Measurements from ENCODE around the gene RNF175. TPM values are rescaled to one million over a fixed set of nuclear protein-coding genes. Genes with fewer than 3 reads are reported as not detected.

Gene RNF175
- total and polyA plus RNA-seq, 2 donors: 0.27 to 3.3 TPM

DNA sequence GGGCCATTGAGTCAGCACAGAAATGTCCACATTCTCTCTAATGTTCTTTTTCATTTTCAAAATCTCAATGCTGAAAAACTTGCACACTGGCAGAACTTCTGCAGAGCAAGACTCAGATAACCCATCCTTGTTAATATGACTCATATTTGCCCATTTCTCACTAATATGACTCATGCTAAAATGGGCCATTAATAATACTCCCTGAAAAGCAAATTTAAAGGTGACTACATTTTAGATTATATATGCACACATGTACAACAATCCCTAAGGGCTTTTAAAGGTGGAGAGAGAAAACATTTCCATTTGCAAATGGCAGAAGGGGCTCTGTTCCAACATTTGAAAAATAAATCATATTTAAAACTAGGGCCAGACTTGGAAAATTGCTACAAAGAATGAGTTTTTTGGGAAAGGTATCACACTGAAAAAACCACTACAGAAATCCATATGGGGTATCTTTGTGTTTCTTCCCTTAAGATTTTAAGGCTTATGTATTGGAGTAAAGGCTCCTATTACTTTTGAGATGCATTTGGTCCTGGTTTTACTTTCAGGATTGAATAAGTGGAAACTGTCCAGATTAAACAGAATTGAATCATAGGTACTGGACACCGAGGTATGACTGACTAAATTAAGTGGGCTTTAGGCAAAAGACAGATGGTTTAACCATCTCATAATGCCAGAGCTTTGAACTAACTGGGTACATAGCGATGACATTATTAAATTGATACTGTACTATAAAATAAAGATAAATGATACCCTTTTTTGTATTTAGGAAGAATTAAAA lies 45.8 kb downstream of the RNF175 start:
- DNase-seq (ENCODE audit: extremely low spot score): no peak
- no peaks in the 10 kb centered on the region for H3K4me1 ChIP-seq (ENCODE audit: insufficient read depth)
- H3K4me3 ChIP-seq (ENCODE audit: low read depth, low read length): no peak overlapping the region
- WGBS: 85% methylated on average over 2 of the region's 2 CpGs
- H3K27ac ChIP-seq (ENCODE audit: low read depth): no peak overlapping the region
- H3K36me3 ChIP-seq (ENCODE audit: insufficient read depth): no peaks in the 10 kb centered on the region

- no peak for DNase-seq (ENCODE audit: extremely low spot score)
- no peaks in the 10 kb centered on the region for H3K4me1 ChIP-seq (ENCODE audit: insufficient read depth)
- WGBS: 73% methylated on average over 1 of the region's 1 CpG
These were observed 49.1 kb downstream of the RNF175 start for GRCh38 chr4:153710681-153711080.

GRCh38 chr4:153706519-153706918 lies 53.3 kb downstream of the RNF175 start:
- Histone ChIP-seq H3K36me3 (ENCODE audit: insufficient read depth) (no peaks in the 10 kb centered on the region), H3K4me1 (ENCODE audit: insufficient read depth) (no peaks in the 10 kb centered on the region), H3K27ac (ENCODE audit: low read depth) (no peak overlapping the region), H3K4me3 (ENCODE audit: low read depth, low read length) (no peak overlapping the region)
- no peak for DNase-seq (ENCODE audit: extremely low spot score)

More at GRCh38 chr4:153710681-153711080, 49.1 kb downstream of the RNF175 start:
- Histone ChIP-seq H3K4me3 (ENCODE audit: low read depth, low read length) (no peak overlapping the region), H3K27ac (ENCODE audit: low read depth) (no peak overlapping the region), H3K36me3 (ENCODE audit: insufficient read depth) (no peaks in the 10 kb centered on the region)

- no peak overlapping the region for H3K4me3 ChIP-seq (ENCODE audit: low read depth, low read length)
- no peak for DNase-seq (ENCODE audit: extremely low spot score)
- 82% methylated on average over 2 of the region's 2 CpGs for WGBS
- H3K36me3 ChIP-seq (ENCODE audit: insufficient read depth): no peaks in the 10 kb centered on the region
- H3K27ac ChIP-seq (ENCODE audit: low read depth): no peak overlapping the region
- no peaks in the 10 kb centered on the region for H3K4me1 ChIP-seq (ENCODE audit: insufficient read depth)
These were observed 53.9 kb downstream of the RNF175 start for GRCh38 chr4:153705743-153706468.

DNA sequence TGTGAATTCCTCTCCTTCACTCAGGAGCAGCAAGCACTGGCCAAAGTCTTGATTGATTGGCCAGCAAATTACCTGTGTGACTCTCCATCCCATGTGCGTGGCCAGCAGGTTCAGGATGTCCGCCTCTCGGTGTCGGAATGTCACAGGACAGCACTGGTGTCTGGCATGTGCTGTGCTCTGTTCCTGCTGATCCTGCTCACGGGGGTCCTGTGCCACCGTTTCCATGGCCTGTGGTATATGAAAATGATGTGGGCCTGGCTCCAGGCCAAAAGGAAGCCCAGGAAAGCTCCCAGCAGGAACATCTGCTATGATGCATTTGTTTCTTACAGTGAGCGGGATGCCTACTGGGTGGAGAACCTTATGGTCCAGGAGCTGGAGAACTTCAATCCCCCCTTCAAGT lies 55.3 kb downstream of the RNF175 start:
- 91% methylated on average over 7 of the region's 7 CpGs for WGBS

GRCh38 chr4:153684971-153685371 lies 74.9 kb downstream of the RNF175 start:
- no peaks in the 10 kb centered on the region for H3K36me3 ChIP-seq (ENCODE audit: insufficient read depth)
- no peak for DNase-seq (ENCODE audit: extremely low spot score)
- peak overlapping the region; percentile 55 for H3K4me3 ChIP-seq (ENCODE audit: low read depth, low read length)
- no peaks in the 10 kb centered on the region for H3K4me1 ChIP-seq (ENCODE audit: insufficient read depth)
- H3K27ac ChIP-seq (ENCODE audit: low read depth): no peak overlapping the region
- whole genome bisulfite sequencing: 17% methylated on average over 9 of the region's 9 CpGs

More for the DNA sequence above, 55.3 kb downstream of the RNF175 start:
- H3K4me3 ChIP-seq (ENCODE audit: low read depth, low read length): no peak overlapping the region
- DNase-seq (ENCODE audit: extremely low spot score): no peak
- no peaks in the 10 kb centered on the region for H3K36me3 ChIP-seq (ENCODE audit: insufficient read depth)
- H3K27ac ChIP-seq (ENCODE audit: low read depth): no peak overlapping the region
- no peaks in the 10 kb centered on the region for H3K4me1 ChIP-seq (ENCODE audit: insufficient read depth)

DNA sequence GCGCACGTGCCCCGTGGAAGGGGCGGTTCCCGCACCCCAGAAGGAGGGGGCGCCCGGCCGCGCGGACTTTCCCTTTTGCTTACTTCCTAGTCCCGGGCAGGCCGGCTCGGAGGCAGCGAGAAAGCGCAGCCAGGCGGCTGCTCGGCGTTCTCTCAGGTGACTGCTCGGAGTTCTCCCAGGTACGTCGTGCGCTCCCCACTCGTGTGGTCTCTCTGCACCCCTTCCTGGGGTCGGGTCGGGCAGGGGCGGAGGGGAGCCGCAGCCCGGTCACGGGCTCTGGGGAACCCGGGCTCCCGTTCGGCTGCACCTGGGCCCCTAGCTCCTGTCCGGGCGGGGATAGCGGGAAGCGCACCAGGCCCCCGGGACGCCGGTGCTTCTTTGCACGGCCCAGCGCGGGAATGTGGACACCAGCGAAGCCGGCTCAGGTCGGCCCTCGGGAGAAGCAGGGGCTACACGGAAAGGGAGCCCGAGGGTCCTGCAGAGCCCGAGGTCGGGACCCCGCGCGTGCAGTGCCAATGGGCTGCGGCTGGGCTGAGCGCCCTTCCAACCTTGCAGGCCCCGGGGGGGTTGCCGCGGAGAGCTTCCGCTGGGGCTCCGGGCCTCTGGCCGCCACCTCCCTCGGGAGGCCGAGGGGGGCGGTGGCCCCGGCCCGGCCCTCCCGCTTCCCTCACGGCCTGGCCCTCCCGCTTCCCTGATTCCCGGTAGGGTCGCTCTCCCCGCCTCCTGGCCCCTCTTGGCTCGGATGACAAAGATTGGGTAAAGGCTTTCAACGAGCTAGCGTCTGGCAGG lies 75.4 kb downstream of the RNF175 start, which contains the start of gene TLR2:
Gene TLR2 (plus strand): TSS at position 99 of the 789 bp plus-strand sequence. CDS start 18,628 bp downstream, outside the sequence.
- H3K27ac ChIP-seq (ENCODE audit: low read depth): no peak within 1 kb of the TSS
- under 1% methylated on average over 75 of the region's 75 CpGs for WGBS
- H3K4me3 ChIP-seq (ENCODE audit: low read depth, low read length): peak within 1 kb of the TSS; percentile 55
- H3K36me3 ChIP-seq (ENCODE audit: insufficient read depth): no peaks in the 10 kb centered on the region
- H3K4me1 ChIP-seq (ENCODE audit: insufficient read depth): no peaks in the 10 kb centered on the region
- DNase-seq (ENCODE audit: extremely low spot score): no peak

DNA sequence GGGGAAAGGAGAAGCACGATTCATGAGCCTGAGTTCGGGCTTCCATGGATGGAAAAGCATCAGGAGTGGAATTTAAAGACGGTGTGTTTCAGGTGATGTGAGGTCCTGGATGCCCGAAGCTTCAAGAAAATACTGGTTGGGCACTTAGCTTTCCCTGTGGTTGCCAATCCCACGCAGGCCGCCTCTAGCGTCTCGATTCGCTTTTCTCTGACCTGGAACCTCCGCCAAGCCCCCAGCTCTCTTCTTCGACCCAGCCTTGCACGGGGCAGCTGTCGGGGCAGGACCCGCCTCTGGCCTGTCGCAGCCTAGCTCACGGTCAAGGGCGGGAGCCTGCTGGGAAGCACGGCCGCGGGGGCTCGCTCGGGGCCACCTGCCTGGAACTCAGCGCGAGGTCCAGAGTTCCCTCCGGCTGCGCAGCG lies 76.1 kb downstream of the RNF175 start:
- H3K4me3 ChIP-seq (ENCODE audit: low read depth, low read length): peak overlapping the region; percentile 55
- WGBS: 12% methylated on average over 27 of the region's 27 CpGs
- no peak for DNase-seq (ENCODE audit: extremely low spot score)
- H3K4me1 ChIP-seq (ENCODE audit: insufficient read depth): no peaks in the 10 kb centered on the region
- H3K36me3 ChIP-seq (ENCODE audit: insufficient read depth): no peaks in the 10 kb centered on the region
- no peak overlapping the region for H3K27ac ChIP-seq (ENCODE audit: low read depth)

- Histone ChIP-seq H3K36me3 (ENCODE audit: insufficient read depth) (no peaks in the 10 kb centered on the region), H3K4me3 (ENCODE audit: low read depth, low read length) (no peak overlapping the region), H3K27ac (ENCODE audit: low read depth) (no peak overlapping the region), H3K4me1 (ENCODE audit: insufficient read depth) (no peaks in the 10 kb centered on the region)
- DNase-seq (ENCODE audit: extremely low spot score): no peak
- 76% methylated on average over 6 of the region's 6 CpGs for WGBS
These were observed 80.3 kb downstream of the RNF175 start for GRCh38 chr4:153679486-153679885.

- WGBS: 59% methylated on average over 1 of the region's 1 CpG
- no peak for DNase-seq (ENCODE audit: extremely low spot score)
- no peaks in the 10 kb centered on the region for H3K36me3 ChIP-seq (ENCODE audit: insufficient read depth)
- H3K4me1 ChIP-seq (ENCODE audit: insufficient read depth): no peaks in the 10 kb centered on the region
- H3K27ac ChIP-seq (ENCODE audit: low read depth): no peak overlapping the region
- H3K4me3 ChIP-seq (ENCODE audit: low read depth, low read length): no peak overlapping the region
These were observed 82.8 kb downstream of the RNF175 start for GRCh38 chr4:153676984-153677383.

- no peaks in the 10 kb centered on the region for H3K4me1 ChIP-seq (ENCODE audit: insufficient read depth)
- H3K4me3 ChIP-seq (ENCODE audit: low read depth, low read length): no peak overlapping the region
- no peak for DNase-seq (ENCODE audit: extremely low spot score)
- WGBS: 84% methylated on average over 5 of the region's 5 CpGs
- no peaks in the 10 kb centered on the region for H3K36me3 ChIP-seq (ENCODE audit: insufficient read depth)
- H3K27ac ChIP-seq (ENCODE audit: low read depth): no peak overlapping the region
These were observed 83.3 kb downstream of the RNF175 start for GRCh38 chr4:153676486-153676885.

DNA sequence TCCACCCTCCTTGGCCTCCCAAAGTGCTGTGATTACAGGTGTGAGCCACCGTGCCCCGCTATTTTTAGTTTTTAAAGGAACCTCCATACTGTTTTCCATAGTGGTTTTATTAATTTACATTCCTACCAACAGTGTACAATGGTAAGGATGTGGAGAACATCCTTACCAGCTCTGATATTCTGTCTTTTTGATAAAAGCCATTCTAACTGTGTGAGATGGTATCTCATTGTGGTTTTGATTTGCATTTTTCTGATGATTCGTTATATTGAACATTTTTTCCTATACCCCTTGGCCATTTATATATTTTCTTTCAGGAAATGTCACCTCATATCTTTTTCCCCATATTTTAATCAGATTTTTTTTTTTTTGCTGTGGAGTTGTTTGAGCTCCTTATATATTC lies 90.0 kb downstream of the RNF175 start:
- 50% methylated on average over 3 of the region's 3 CpGs for WGBS
- no peak for DNase-seq (ENCODE audit: extremely low spot score)
- Histone ChIP-seq H3K4me1 (ENCODE audit: insufficient read depth) (no peaks in the 10 kb centered on the region), H3K4me3 (ENCODE audit: low read depth, low read length) (no peak overlapping the region), H3K27ac (ENCODE audit: low read depth) (no peak overlapping the region), H3K36me3 (ENCODE audit: insufficient read depth) (no peaks in the 10 kb centered on the region)

DNA sequence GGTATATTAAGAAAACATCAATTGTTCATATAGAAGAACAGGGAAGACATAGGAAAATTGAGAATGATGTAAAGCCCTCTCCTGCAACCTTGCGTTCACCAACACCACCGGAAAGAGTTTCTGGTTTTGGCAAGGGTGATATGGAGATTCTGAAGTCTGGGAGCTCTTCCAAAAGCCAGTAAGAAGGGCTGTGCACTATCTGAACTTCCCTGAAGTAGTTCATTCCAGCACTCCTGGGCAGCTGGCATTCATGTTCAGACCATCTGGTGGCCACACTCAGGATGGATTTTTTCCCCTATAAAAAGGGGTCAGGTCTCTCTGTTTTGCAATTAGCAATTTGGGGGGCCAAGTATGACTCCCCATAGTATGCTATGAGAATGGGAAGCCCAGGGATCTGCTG lies 91.2 kb downstream of the RNF175 start:
- H3K4me3 ChIP-seq (ENCODE audit: low read depth, low read length): no peak overlapping the region
- DNase-seq (ENCODE audit: extremely low spot score): no peak
- H3K4me1 ChIP-seq (ENCODE audit: insufficient read depth): no peaks in the 10 kb centered on the region
- 68% methylated on average over 2 of the region's 2 CpGs for WGBS
- no peaks in the 10 kb centered on the region for H3K36me3 ChIP-seq (ENCODE audit: insufficient read depth)
- H3K27ac ChIP-seq (ENCODE audit: low read depth): no peak overlapping the region
